Measurements from ENCODE around the gene YDJC.
"Not testable (repeated sequence)": the region's sequence is repeated elsewhere in the genome, so short reads cannot be mapped to it uniquely, and the experiment has no call there.

The YDJC gene

GRCh38 chr22:21646608-21647590, 17.1 kb upstream of the YDJC start:
- H3K4me3 ChIP-seq (ENCODE audit: low read depth in 1 of 2, low read length in 2 of 2): no peak overlapping the region
- peaks cover 57% of the 10 kb centered on the region for H3K79me2 ChIP-seq (ENCODE audit: insufficient read depth, low read length)
- H3K27me3 ChIP-seq (ENCODE audit: insufficient read depth, low read length, poor library complexity): no peaks in the 10 kb centered on the region
- H3K9ac ChIP-seq (ENCODE audit: low read depth, low read length): peak overlapping the region; percentile 23
- peak overlapping the region; percentile 49; the same call in 1 of the 2 replicates for H3K27ac ChIP-seq (ENCODE audit: low read length)
- peaks cover 44% of the 10 kb centered on the region for H3K36me3 ChIP-seq (ENCODE audit: insufficient read depth, low read length)
- TF ChIP-seq EZH2 (IDR thresholded peaks at IDR 0.05; ENCODE audit: borderline replicate concordance, low read depth, low read length, severe bottlenecking): no peak
- TF ChIP-seq, protein P1, sequence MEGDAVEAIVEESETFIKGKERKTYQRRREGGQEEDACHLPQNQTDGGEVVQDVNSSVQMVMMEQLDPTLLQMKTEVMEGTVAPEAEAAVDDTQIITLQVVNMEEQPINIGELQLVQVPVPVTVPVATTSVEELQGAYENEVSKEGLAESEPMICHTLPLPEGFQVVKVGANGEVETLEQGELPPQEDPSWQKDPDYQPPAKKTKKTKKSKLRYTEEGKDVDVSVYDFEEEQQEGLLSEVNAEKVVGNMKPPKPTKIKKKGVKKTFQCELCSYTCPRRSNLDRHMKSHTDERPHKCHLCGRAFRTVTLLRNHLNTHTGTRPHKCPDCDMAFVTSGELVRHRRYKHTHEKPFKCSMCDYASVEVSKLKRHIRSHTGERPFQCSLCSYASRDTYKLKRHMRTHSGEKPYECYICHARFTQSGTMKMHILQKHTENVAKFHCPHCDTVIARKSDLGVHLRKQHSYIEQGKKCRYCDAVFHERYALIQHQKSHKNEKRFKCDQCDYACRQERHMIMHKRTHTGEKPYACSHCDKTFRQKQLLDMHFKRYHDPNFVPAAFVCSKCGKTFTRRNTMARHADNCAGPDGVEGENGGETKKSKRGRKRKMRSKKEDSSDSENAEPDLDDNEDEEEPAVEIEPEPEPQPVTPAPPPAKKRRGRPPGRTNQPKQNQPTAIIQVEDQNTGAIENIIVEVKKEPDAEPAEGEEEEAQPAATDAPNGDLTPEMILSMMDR (IDR thresholded peaks at IDR 0.05; ENCODE audit: borderline replicate concordance, extremely low read depth, low read length, poor library complexity, severe bottlenecking): peak; percentile 96
- no peaks in the 10 kb centered on the region for H3K9me3 ChIP-seq (ENCODE audit: insufficient read depth, low read length, severe bottlenecking)
- H3K4me2 ChIP-seq (ENCODE audit: insufficient read depth, low read length): peak overlapping the region; percentile 32
- H4K20me1 ChIP-seq (ENCODE audit: insufficient read depth, low read length): peaks cover 18% of the 10 kb centered on the region
- H3K4me1 ChIP-seq (ENCODE audit: insufficient read depth, low read length): peaks cover 57% of the 10 kb centered on the region
- DNase-seq: peak; percentile 86
- H2AFZ ChIP-seq (ENCODE audit: low read depth, low read length): 0 out of 2 replicates have a peak overlapping the region, but pooled peaks have one; percentile 40
- peak; percentile 47 for ATAC-seq (ENCODE audit: insufficient read depth, low read depth)

DNA sequence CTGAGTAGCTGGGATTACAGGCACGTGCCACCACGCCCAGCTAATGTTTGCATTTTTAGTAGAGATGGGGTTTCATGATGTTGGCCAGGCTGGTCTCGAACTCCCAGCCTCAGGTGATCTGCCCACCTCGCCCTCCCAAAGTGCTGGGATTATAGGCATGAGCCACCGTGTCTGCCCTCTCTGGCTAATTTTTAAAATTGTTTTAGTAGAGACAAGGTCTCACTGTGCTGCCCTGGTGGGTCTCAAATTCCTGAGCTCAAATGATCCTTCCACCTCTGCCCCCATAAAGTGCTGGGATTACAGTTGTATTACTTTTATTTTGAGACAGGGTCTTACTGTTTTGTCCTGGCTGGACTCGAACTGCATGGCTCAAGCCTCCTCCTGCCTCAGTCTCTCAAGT, 15.7 kb upstream of the YDJC start:
- peaks cover 63% of the 10 kb centered on the region for H3K4me1 ChIP-seq (ENCODE audit: insufficient read depth, low read length)
- not testable (repeated sequence) for ATAC-seq (ENCODE audit: insufficient read depth, low read depth); H3K27me3 ChIP-seq (ENCODE audit: insufficient read depth, low read length, poor library complexity); H3K4me3 ChIP-seq (ENCODE audit: low read depth in 1 of 2, low read length in 2 of 2); DNase-seq; H3K4me2 ChIP-seq (ENCODE audit: insufficient read depth, low read length); H3K9ac ChIP-seq (ENCODE audit: low read depth, low read length); H3K27ac ChIP-seq (ENCODE audit: low read length); H2AFZ ChIP-seq (ENCODE audit: low read depth, low read length); H3K9me3 ChIP-seq (ENCODE audit: insufficient read depth, low read length, severe bottlenecking)
- H3K79me2 ChIP-seq (ENCODE audit: insufficient read depth, low read length): peaks cover 46% of the 10 kb centered on the region
- peaks cover 18% of the 10 kb centered on the region for H4K20me1 ChIP-seq (ENCODE audit: insufficient read depth, low read length)
- H3K36me3 ChIP-seq (ENCODE audit: insufficient read depth, low read length): peaks cover 44% of the 10 kb centered on the region

GRCh38 chr22:21643533-21644357, 13.9 kb upstream of the YDJC start:
- Histone ChIP-seq H3K36me3 (ENCODE audit: insufficient read depth, low read length) (peaks cover 36% of the 10 kb centered on the region), H3K4me2 (ENCODE audit: insufficient read depth, low read length) (peak overlapping the region; percentile 80), H3K79me2 (ENCODE audit: insufficient read depth, low read length) (peaks cover 34% of the 10 kb centered on the region), H3K27ac (ENCODE audit: low read length) (peak overlapping the region; percentile 93; the same call in 1 of the 2 replicates), H2AFZ (ENCODE audit: low read depth, low read length) (no peak overlapping the region), H3K27me3 (ENCODE audit: insufficient read depth, low read length, poor library complexity) (no peaks in the 10 kb centered on the region), H3K4me3 (ENCODE audit: low read depth in 1 of 2, low read length in 2 of 2) (peak overlapping the region; percentile 89 to 96; a peak in 3 of 4 replicates), H3K9me3 (ENCODE audit: insufficient read depth, low read length, severe bottlenecking) (no peaks in the 10 kb centered on the region), H3K9ac (ENCODE audit: low read depth, low read length) (peak overlapping the region; percentile 94), H3K4me1 (ENCODE audit: insufficient read depth, low read length) (peaks cover 46% of the 10 kb centered on the region), H4K20me1 (ENCODE audit: insufficient read depth, low read length) (peaks cover 16% of the 10 kb centered on the region)
- DNase-seq (no peak), ATAC-seq (ENCODE audit: insufficient read depth, low read depth) (no peak)
- TF ChIP-seq EZH2 (IDR thresholded peaks at IDR 0.05; ENCODE audit: borderline replicate concordance, low read depth, low read length, severe bottlenecking): no peak
- TF ChIP-seq, protein P1 (IDR thresholded peaks at IDR 0.05; ENCODE audit: borderline replicate concordance, extremely low read depth, low read length, poor library complexity, severe bottlenecking): peak; percentile 52
